HG03103 (cell line): Measurements from ENCODE around the gene CAMTA1.
"Not testable (repeated sequence)": the region's sequence is repeated elsewhere in the genome, so short reads cannot be mapped to it uniquely, and the experiment has no call there.

Experiments
- ATAC-seq: cut with Tn5 transposase; IDR thresholded peaks from one replicate; pipeline ENCODE4 v1.9.1; 2021; ENCODE audit warnings: low read depth; ENCODE audit not compliant: unreplicated experiment

Gene CAMTA1

GRCh38 chr1:7598058-7598457 lies 812.8 kb downstream of the CAMTA1 start:
- ATAC-seq, result not testable (repeated sequence)

- not testable (repeated sequence) for ATAC-seq
Observed at GRCh38 chr1:7604906-7605305, 819.7 kb downstream of the CAMTA1 start.

GRCh38 chr1:7606096-7606495 lies 820.8 kb downstream of the CAMTA1 start:
- ATAC-seq, result no peak

GRCh38 chr1:7607097-7607496 lies 821.8 kb downstream of the CAMTA1 start:
- no peak for ATAC-seq

- no peak for ATAC-seq
Observed at GRCh38 chr1:7608628-7609305, 823.5 kb downstream of the CAMTA1 start.

- no peak for ATAC-seq
Observed at GRCh38 chr1:7609311-7609994, 824.2 kb downstream of the CAMTA1 start.

- ATAC-seq, result no peak
Observed at GRCh38 chr1:7610106-7610731, 825.0 kb downstream of the CAMTA1 start.

- ATAC-seq, result no peak
Observed at GRCh38 chr1:7610936-7611335, 825.7 kb downstream of the CAMTA1 start.

- no peak for ATAC-seq
Observed at GRCh38 chr1:7611421-7612010, 826.3 kb downstream of the CAMTA1 start.

GRCh38 chr1:7613106-7613850 lies 828.0 kb downstream of the CAMTA1 start:
- no peak for ATAC-seq

- no peak for ATAC-seq
Observed at GRCh38 chr1:7613851-7614205, 828.6 kb downstream of the CAMTA1 start.

GRCh38 chr1:7614576-7615074 lies 829.4 kb downstream of the CAMTA1 start:
- ATAC-seq, result no peak

- no peak for ATAC-seq
Observed at GRCh38 chr1:7615138-7615537, 829.9 kb downstream of the CAMTA1 start.

- no peak for ATAC-seq
Observed at GRCh38 chr1:7616076-7616832, 831.0 kb downstream of the CAMTA1 start.

- no peak for ATAC-seq
Observed at GRCh38 chr1:7616953-7617352, 831.7 kb downstream of the CAMTA1 start.

- ATAC-seq, result no peak
Observed at GRCh38 chr1:7617826-7618225, 832.6 kb downstream of the CAMTA1 start.

GRCh38 chr1:7620196-7620595 lies 834.9 kb downstream of the CAMTA1 start:
- ATAC-seq, result no peak

GRCh38 chr1:7621334-7622219 lies 836.3 kb downstream of the CAMTA1 start:
- ATAC-seq, result no peak

- no peak for ATAC-seq
Observed at GRCh38 chr1:7623842-7624241, 838.6 kb downstream of the CAMTA1 start.
